ENCODE results near the gene CENPO. TPM values are rescaled to one million over a fixed set of nuclear protein-coding genes. Genes with fewer than 3 reads are reported as not detected.

The CENPO gene
- total RNA-seq, 1 donor, result 8.0 TPM

DNA sequence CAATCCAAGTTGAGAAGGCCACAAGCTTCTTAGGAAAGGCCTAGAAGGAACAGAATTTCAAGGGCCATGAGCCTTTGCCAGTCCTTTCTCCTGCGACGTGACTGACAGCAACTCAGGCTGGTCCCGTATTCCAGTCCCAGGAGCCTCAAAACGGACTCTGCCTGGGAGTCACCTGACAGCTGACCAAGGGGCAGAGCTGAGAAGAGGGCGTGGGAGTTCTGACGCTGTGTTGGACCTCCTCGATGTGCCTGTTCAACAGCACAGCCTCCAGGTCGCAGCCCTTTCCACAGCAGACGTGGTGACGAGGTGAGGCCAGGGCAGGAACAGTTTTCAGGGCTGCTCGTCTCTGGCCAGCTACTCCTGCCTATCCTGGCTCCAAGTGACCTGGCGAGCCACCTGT, 37.6 kb downstream of the CENPO start:
- TF ChIP-seq CTCF (IDR thresholded peaks at IDR 0.05; ENCODE audit: extremely low read depth, low read depth, low read length), result no peak
- Histone ChIP-seq H3K36me3 (ENCODE audit: insufficient read depth, low read length) (no peaks in the 10 kb centered on the region), H3K79me2 (ENCODE audit: insufficient read depth, low read length) (no peaks in the 10 kb centered on the region), H4K20me1 (ENCODE audit: insufficient read depth, low read length) (no peaks in the 10 kb centered on the region), H3K4me1 (ENCODE audit: insufficient read depth, low read length) (peaks cover 6% of the 10 kb centered on the region), H3K4me3 (ENCODE audit: insufficient read depth, low read length) (no peak overlapping the region), H3K4me2 (ENCODE audit: insufficient read depth, low read length) (no peak overlapping the region), H3K27ac (ENCODE audit: low read depth, low read length) (no peak overlapping the region), H3K9me3 (ENCODE audit: low read depth, low read length) (no peaks in the 10 kb centered on the region), H3K27me3 (ENCODE audit: insufficient read depth, low read length) (no peaks in the 10 kb centered on the region), H2AFZ (ENCODE audit: low read length) (no peak overlapping the region)
- no peak for DNase-seq (ENCODE audit: insufficient read length, low spot score, missing footprints)

GRCh38 chr2:24831221-24832072, 38.2 kb downstream of the CENPO start:
- no peaks in the 10 kb centered on the region for H3K27me3 ChIP-seq (ENCODE audit: insufficient read depth, low read length)
- DNase-seq (ENCODE audit: insufficient read length, low spot score, missing footprints), result peak; percentile 87
- H3K4me3 ChIP-seq (ENCODE audit: insufficient read depth, low read length), result no peak overlapping the region
- no peak for TF ChIP-seq CTCF (IDR thresholded peaks at IDR 0.05; ENCODE audit: extremely low read depth, low read depth, low read length)
- no peaks in the 10 kb centered on the region for H4K20me1 ChIP-seq (ENCODE audit: insufficient read depth, low read length)
- no peak overlapping the region for H3K27ac ChIP-seq (ENCODE audit: low read depth, low read length)
- H3K9me3 ChIP-seq (ENCODE audit: low read depth, low read length), result no peaks in the 10 kb centered on the region
- no peaks in the 10 kb centered on the region for H3K36me3 ChIP-seq (ENCODE audit: insufficient read depth, low read length)
- H2AFZ ChIP-seq (ENCODE audit: low read length), result no peak overlapping the region
- H3K79me2 ChIP-seq (ENCODE audit: insufficient read depth, low read length), result no peaks in the 10 kb centered on the region
- H3K4me2 ChIP-seq (ENCODE audit: insufficient read depth, low read length), result no peak overlapping the region
- H3K4me1 ChIP-seq (ENCODE audit: insufficient read depth, low read length), result peaks cover 7% of the 10 kb centered on the region

- Histone ChIP-seq H3K36me3 (ENCODE audit: insufficient read depth, low read length) (no peaks in the 10 kb centered on the region), H3K4me2 (ENCODE audit: insufficient read depth, low read length) (no peak overlapping the region), H3K4me1 (ENCODE audit: insufficient read depth, low read length) (peaks cover 7% of the 10 kb centered on the region), H3K4me3 (ENCODE audit: insufficient read depth, low read length) (no peak overlapping the region), H3K27me3 (ENCODE audit: insufficient read depth, low read length) (no peaks in the 10 kb centered on the region), H3K9me3 (ENCODE audit: low read depth, low read length) (no peaks in the 10 kb centered on the region), H4K20me1 (ENCODE audit: insufficient read depth, low read length) (no peaks in the 10 kb centered on the region), H3K27ac (ENCODE audit: low read depth, low read length) (no peak overlapping the region), H2AFZ (ENCODE audit: low read length) (no peak overlapping the region), H3K79me2 (ENCODE audit: insufficient read depth, low read length) (no peaks in the 10 kb centered on the region)
- no peak for TF ChIP-seq CTCF (IDR thresholded peaks at IDR 0.05; ENCODE audit: extremely low read depth, low read depth, low read length)
- peak; percentile 87 for DNase-seq (ENCODE audit: insufficient read length, low spot score, missing footprints)
Measured at GRCh38 chr2:24832073-24832461, 38.8 kb downstream of the CENPO start.

DNA sequence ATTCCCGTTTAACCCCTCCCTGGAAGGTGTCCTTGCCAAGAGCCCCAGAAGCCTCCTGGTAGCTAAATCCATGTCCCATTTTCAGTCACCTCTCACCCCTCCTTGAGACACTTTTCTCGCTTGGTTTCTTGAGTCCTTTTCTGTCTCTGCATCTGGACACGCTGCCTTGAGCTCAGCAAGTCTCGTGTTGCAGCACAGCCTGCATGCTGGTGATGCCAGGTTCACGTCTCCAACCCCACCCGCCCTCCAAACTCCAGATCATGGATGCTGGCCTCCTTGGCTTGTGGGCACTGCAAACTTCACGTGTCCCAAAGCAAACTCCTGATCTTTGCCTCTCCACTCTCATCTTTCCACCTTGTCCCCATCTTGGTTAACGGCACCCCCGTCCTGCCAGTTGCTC, 39.3 kb downstream of the CENPO start:
- no peak overlapping the region for H3K27ac ChIP-seq (ENCODE audit: low read depth, low read length)

More for the DNA sequence above, 39.3 kb downstream of the CENPO start:
- Histone ChIP-seq H3K79me2 (ENCODE audit: insufficient read depth, low read length) (no peaks in the 10 kb centered on the region), H3K4me1 (ENCODE audit: insufficient read depth, low read length) (peaks cover 7% of the 10 kb centered on the region), H3K9me3 (ENCODE audit: low read depth, low read length) (no peaks in the 10 kb centered on the region), H3K4me2 (ENCODE audit: insufficient read depth, low read length) (no peak overlapping the region), H3K36me3 (ENCODE audit: insufficient read depth, low read length) (no peaks in the 10 kb centered on the region), H4K20me1 (ENCODE audit: insufficient read depth, low read length) (no peaks in the 10 kb centered on the region), H3K4me3 (ENCODE audit: insufficient read depth, low read length) (no peak overlapping the region), H3K27me3 (ENCODE audit: insufficient read depth, low read length) (no peaks in the 10 kb centered on the region), H2AFZ (ENCODE audit: low read length) (no peak overlapping the region)
- peak; percentile 19 for DNase-seq (ENCODE audit: insufficient read length, low spot score, missing footprints)
- no peak for TF ChIP-seq CTCF (IDR thresholded peaks at IDR 0.05; ENCODE audit: extremely low read depth, low read depth, low read length)
